Measurements from ENCODE around the gene PINLYP. TPM values are rescaled to one million over a fixed set of nuclear protein-coding genes. Genes with fewer than 3 reads are reported as not detected.

The PINLYP gene
- total and polyA plus RNA-seq, 2 experiments from 2014 or later, result 7.8 to 11.1 TPM

GRCh38 chr19:43527860-43528622, 47.6 kb upstream of the PINLYP start:
- Histone ChIP-seq H3K9me2 (ENCODE audit: insufficient read depth) (no peaks in the 10 kb centered on the region), H3K79me2 (replicated peaks; ENCODE audit: insufficient read depth) (no peaks in the 10 kb centered on the region), H3K4me3 (no peak overlapping the region), H3K4me1 (ENCODE audit: insufficient read depth) (peaks cover 8% of the 10 kb centered on the region; the same call in 1 of the 2 replicates), H4K20me1 (replicated peaks; ENCODE audit: insufficient read depth) (no peaks in the 10 kb centered on the region), H3F3A (replicated peaks; ENCODE audit: low read depth) (peaks cover 8% of the 10 kb centered on the region; the same call in 1 of the 2 replicates), H3K27me3 (ENCODE audit: insufficient read depth) (peaks cover 37% of the 10 kb centered on the region), H3K4me2 (no peak overlapping the region), H3K27ac (ENCODE audit: low read depth) (no peak overlapping the region), H2AFZ (no peak overlapping the region), H3K36me3 (ENCODE audit: insufficient read depth) (no peaks in the 10 kb centered on the region)
- DNase-seq (ENCODE audit: low spot score), result no peak
- no peak for ATAC-seq
- Mint-ChIP-seq H3K27me3 (ENCODE audit: insufficient read depth, low read depth, poor library complexity) (peaks cover 24% of the 10 kb centered on the region), H3K36me3 (ENCODE audit: low read depth) (no peaks in the 10 kb centered on the region), H3K9me3 (no peaks in the 10 kb centered on the region), H3K27ac (no peak overlapping the region), H3K4me3 (no peak overlapping the region), H3K4me1 (peaks cover 11% of the 10 kb centered on the region)
- TF ChIP-seq NANOG (IDR thresholded peaks at IDR 0.05; ENCODE audit: borderline replicate concordance) (no peak), CTCF (conservative IDR thresholded peaks at IDR 0.05; ENCODE audit: low read depth in 2 of 2) (no peak), ZNF114 (CRISPR knock-in tag; IDR thresholded peaks at IDR 0.05) (no peak), ZNF331 (CRISPR knock-in tag; IDR thresholded peaks at IDR 0.05; ENCODE audit: low read depth) (no peak)

GRCh38 chr19:43532571-43532961, 43.0 kb upstream of the PINLYP start:
- H3K4me1 ChIP-seq (ENCODE audit: insufficient read depth), result peaks cover 6% of the 10 kb centered on the region; the same call in 1 of the 2 replicates
- H3K79me2 ChIP-seq (replicated peaks; ENCODE audit: insufficient read depth), result no peaks in the 10 kb centered on the region
- Mint-ChIP-seq H3K4me3 (peak overlapping the region; percentile 83), H3K9me3 (no peaks in the 10 kb centered on the region), H3K4me1 (peaks cover 10% of the 10 kb centered on the region), H3K27me3 (ENCODE audit: insufficient read depth, low read depth, poor library complexity) (peaks cover 7% of the 10 kb centered on the region), H3K36me3 (ENCODE audit: low read depth) (peaks cover 7% of the 10 kb centered on the region), H3K27ac (peak overlapping the region; percentile 96)
- no peaks in the 10 kb centered on the region; the same call in none of the 2 replicates for H4K20me1 ChIP-seq (replicated peaks; ENCODE audit: insufficient read depth)
- H3K4me3 ChIP-seq, result peak overlapping the region; percentile 57
- H2AFZ ChIP-seq, result peak overlapping the region; percentile 78
- no peaks in the 10 kb centered on the region for H3K36me3 ChIP-seq (ENCODE audit: insufficient read depth)
- peaks cover 12% of the 10 kb centered on the region for H3F3A ChIP-seq (replicated peaks; ENCODE audit: low read depth)
- DNase-seq (ENCODE audit: low spot score) (no peak), ATAC-seq (peak; percentile 0; the same call in 1 of the 3 replicates)
- H3K4me2 ChIP-seq, result peak overlapping the region; percentile 79
- no peaks in the 10 kb centered on the region for H3K9me2 ChIP-seq (ENCODE audit: insufficient read depth)
- H3K27me3 ChIP-seq (ENCODE audit: insufficient read depth), result peaks cover 20% of the 10 kb centered on the region
- H3K27ac ChIP-seq (ENCODE audit: low read depth), result peak overlapping the region; percentile 62
- TF ChIP-seq EZH2 (IDR thresholded peaks at IDR 0.05; ENCODE audit: low read depth, unreplicated experiment), result no peak
- TF ChIP-seq ZNF331 (CRISPR knock-in tag; IDR thresholded peaks at IDR 0.05; ENCODE audit: low read depth), result no peak
- no peak for TF ChIP-seq NANOG (IDR thresholded peaks at IDR 0.05; ENCODE audit: borderline replicate concordance)
- TF ChIP-seq JUNB (IDR thresholded peaks at IDR 0.05; ENCODE audit: unreplicated experiment), result no peak
- no peak for TF ChIP-seq ETS1 (IDR thresholded peaks at IDR 0.05)
- no peak for TF ChIP-seq POLR2AphosphoS5 (IDR thresholded peaks at IDR 0.05; ENCODE audit: low read depth)
- TF ChIP-seq ZNF114 (CRISPR knock-in tag; IDR thresholded peaks at IDR 0.05), result no peak
- no peak for TF ChIP-seq CTCF (conservative IDR thresholded peaks at IDR 0.05; ENCODE audit: low read depth in 2 of 2)
- no peak for TF ChIP-seq CREB1 (CRISPR knock-in tag; IDR thresholded peaks at IDR 0.05; ENCODE audit: low read depth)
- TF ChIP-seq EZH2phosphoT487 (IDR thresholded peaks at IDR 0.05; ENCODE audit: unreplicated experiment), result no peak

Measured in GM23338 (cell line).